DOHH2 (cell line): ENCODE results near the gene PIP4K2A.

Source experiments
- H3F3A ChIP-seq: fragments of 200-600 bp; sonication (generic), shearing (Covaris generic); 2 replicates; pipeline ENCODE4 v1.6.0; 2016; ENCODE audit warnings: antibody characterized with exemption, mild to moderate bottlenecking; ENCODE audit not compliant: control insufficient read depth, insufficient read depth
- H3K27ac ChIP-seq: fragments of 200-600 bp; sonication (generic); 2 replicates; pipeline ENCODE4 v1.5.1; 2014; ENCODE audit warnings: low read depth, mild to moderate bottlenecking, low read length, moderate library complexity
- H3K27me3 ChIP-seq: fragments of 200-600 bp; sonication (generic); 2 replicates; pipeline ENCODE4 v1.6.1; 2014; ENCODE audit warnings: mild to moderate bottlenecking, low read length, mixed read lengths; ENCODE audit not compliant: control insufficient read depth
- H3K36me3 ChIP-seq: fragments of 200-600 bp; sonication (generic); 2 replicates; pipeline ENCODE4 v1.6.1; 2014; ENCODE audit warnings: mild to moderate bottlenecking, low read length, moderate library complexity, mixed read lengths; ENCODE audit not compliant: control insufficient read depth
- H3K4me1 ChIP-seq: fragments of 200-600 bp; sonication (generic); 2 replicates; pipeline ENCODE4 v1.6.1; 2014; ENCODE audit warnings: mild to moderate bottlenecking, low read length, mixed read lengths; ENCODE audit not compliant: control insufficient read depth
- H3K4me2 ChIP-seq: fragments of 200-600 bp; sonication (generic); 2 replicates; pipeline ENCODE4 v1.6.0; 2014; ENCODE audit warnings: mild to moderate bottlenecking, low read length, moderate library complexity
- H3K4me3 ChIP-seq: fragments of 200-600 bp; sonication (generic); 2 replicates; pipeline ENCODE4 v1.5.1; 2014; ENCODE audit warnings: mild to moderate bottlenecking, low read length, mixed read lengths
- H3K79me2 ChIP-seq: fragments of 200-600 bp; sonication (generic); 2 replicates; pipeline ENCODE4 v1.6.1; 2014; ENCODE audit warnings: mild to moderate bottlenecking, low read length, mixed read lengths; ENCODE audit not compliant: control insufficient read depth
- H3K9me2 ChIP-seq: fragments of 200-600 bp; sonication (generic); replicated peaks from 2 replicates; pipeline ENCODE4 v1.6.1; 2014; ENCODE audit warnings: mild to moderate bottlenecking, low read length, mixed read lengths; ENCODE audit not compliant: control insufficient read depth
- H3K9me3 ChIP-seq: fragments of 200-600 bp; sonication (generic); 2 replicates; pipeline ENCODE4 v1.6.1; 2014; ENCODE audit warnings: antibody characterized with exemption, low read length, mixed read lengths; ENCODE audit not compliant: control insufficient read depth, insufficient read depth
- H4K20me1 ChIP-seq: fragments of 200-600 bp; sonication (generic); 2 replicates; pipeline ENCODE4 v1.6.0; 2014; ENCODE audit warnings: low read depth, mild to moderate bottlenecking, antibody characterized with exemption, low read length, moderate library complexity; ENCODE audit not compliant: control insufficient read depth, insufficient read depth
- EZH2phosphoT487 ChIP-seq: fragments of 200-600 bp; sonication (generic); IDR thresholded peaks from 2 replicates; pipeline ENCODE4 v1.6.1; 2017; ENCODE audit warnings: borderline replicate concordance, mild to moderate bottlenecking, antibody characterized with exemption, low read length, moderate library complexity, mixed read lengths
- TF ChIP-seq, protein P1 (sequence below): fragments of 200-600 bp; sonication (generic); IDR thresholded peaks from one replicate; pipeline ENCODE4 v1.5.1; 2014; ENCODE audit warnings: antibody characterized with exemption, mild to moderate bottlenecking, low read depth, low read length; ENCODE audit not compliant: poor library complexity, severe bottlenecking

PIP4K2A gene

DNA sequence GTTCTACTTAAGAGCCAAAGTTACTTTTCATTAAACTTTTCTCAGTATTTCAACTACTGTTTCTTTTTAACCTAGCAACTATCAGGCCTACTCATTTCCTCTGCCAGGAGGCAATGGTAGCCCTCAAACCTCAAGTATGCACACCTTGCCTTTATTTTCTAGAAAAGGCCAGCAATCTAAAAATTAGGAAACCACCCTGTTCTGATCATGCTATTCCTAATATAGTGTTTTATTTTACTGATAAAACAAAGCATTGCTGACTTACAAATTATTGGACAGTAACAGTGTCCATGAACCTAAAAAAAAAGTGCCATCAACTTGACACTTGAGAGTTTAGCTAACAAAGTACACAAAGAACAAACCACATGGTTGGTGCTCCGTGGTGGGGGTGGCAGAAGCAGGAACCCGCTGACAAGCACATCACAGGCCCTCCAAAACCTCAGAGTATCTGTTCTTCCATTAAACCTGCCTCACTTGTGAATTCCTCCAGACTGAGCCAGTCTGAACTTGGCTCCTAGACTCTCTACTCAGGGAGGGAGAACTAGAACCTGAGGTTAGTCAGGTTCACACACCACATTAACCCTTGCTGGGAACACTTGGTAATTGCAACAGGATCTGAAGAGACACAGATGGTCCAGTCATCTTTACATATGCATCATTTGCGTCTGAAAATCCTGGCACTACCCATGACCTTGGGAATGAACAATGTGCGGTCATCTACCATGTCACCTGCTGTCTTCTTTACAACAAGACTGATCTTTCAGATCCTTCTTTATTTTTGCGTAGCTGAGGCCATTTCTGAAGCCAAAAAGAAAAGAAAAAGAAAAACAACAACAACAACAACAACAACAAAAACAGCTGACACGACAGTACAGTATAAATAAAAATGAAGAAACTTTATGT, 31.9 kb downstream of the PIP4K2A start:
- peaks cover 92% of the 10 kb centered on the region for H3K79me2 ChIP-seq
- no peaks in the 10 kb centered on the region for H3F3A ChIP-seq
- peaks cover 3% of the 10 kb centered on the region; the same call in 1 of the 2 replicates for H4K20me1 ChIP-seq
- H3K27me3 ChIP-seq = no peaks in the 10 kb centered on the region
- no peak overlapping the region for H3K27ac ChIP-seq
- peaks cover 10% of the 10 kb centered on the region for H3K36me3 ChIP-seq
- no peak overlapping the region for H3K4me3 ChIP-seq
- no peaks in the 10 kb centered on the region for H3K9me2 ChIP-seq
- H3K9me3 ChIP-seq = no peaks in the 10 kb centered on the region
- 0 out of 2 replicates have a peak overlapping the region, but pooled peaks have one; percentile 3 for H3K4me2 ChIP-seq
- TF ChIP-seq EZH2phosphoT487 = no peak
- TF ChIP-seq, protein P1, sequence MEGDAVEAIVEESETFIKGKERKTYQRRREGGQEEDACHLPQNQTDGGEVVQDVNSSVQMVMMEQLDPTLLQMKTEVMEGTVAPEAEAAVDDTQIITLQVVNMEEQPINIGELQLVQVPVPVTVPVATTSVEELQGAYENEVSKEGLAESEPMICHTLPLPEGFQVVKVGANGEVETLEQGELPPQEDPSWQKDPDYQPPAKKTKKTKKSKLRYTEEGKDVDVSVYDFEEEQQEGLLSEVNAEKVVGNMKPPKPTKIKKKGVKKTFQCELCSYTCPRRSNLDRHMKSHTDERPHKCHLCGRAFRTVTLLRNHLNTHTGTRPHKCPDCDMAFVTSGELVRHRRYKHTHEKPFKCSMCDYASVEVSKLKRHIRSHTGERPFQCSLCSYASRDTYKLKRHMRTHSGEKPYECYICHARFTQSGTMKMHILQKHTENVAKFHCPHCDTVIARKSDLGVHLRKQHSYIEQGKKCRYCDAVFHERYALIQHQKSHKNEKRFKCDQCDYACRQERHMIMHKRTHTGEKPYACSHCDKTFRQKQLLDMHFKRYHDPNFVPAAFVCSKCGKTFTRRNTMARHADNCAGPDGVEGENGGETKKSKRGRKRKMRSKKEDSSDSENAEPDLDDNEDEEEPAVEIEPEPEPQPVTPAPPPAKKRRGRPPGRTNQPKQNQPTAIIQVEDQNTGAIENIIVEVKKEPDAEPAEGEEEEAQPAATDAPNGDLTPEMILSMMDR = no peak
- peaks cover 37% of the 10 kb centered on the region for H3K4me1 ChIP-seq

DNA sequence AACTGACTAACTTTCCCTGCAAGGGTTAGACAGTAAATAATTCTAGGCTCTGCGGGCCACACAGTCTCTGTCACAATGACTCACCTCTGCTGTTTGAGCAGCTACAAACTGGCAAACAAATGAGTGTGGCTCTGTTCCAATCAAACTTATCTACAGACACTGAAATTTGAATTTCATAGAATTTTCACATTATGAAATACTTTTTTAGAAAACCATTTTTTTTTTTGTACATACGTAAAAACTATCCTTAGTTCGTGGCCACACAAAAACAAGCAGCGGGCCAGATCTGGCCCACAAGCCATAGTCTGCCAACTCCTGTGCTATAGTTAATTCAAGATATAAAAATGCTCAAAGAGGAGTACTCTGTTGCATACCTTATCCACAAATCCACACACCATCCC, 32.6 kb downstream of the PIP4K2A start:
- H3K27ac ChIP-seq = no peak overlapping the region
- peaks cover 6% of the 10 kb centered on the region; the same call in 1 of the 2 replicates for H4K20me1 ChIP-seq
- H3K9me2 ChIP-seq = no peaks in the 10 kb centered on the region
- TF ChIP-seq, protein P1 = no peak
- TF ChIP-seq EZH2phosphoT487 = no peak
- no peak overlapping the region for H3K4me3 ChIP-seq
- no peak overlapping the region for H3K4me2 ChIP-seq
- no peaks in the 10 kb centered on the region for H3K9me3 ChIP-seq
- H3K27me3 ChIP-seq = no peaks in the 10 kb centered on the region
- peaks cover 37% of the 10 kb centered on the region for H3K4me1 ChIP-seq
- peaks cover 10% of the 10 kb centered on the region for H3K36me3 ChIP-seq
- H3F3A ChIP-seq = no peaks in the 10 kb centered on the region
- peaks cover 92% of the 10 kb centered on the region for H3K79me2 ChIP-seq

DNA sequence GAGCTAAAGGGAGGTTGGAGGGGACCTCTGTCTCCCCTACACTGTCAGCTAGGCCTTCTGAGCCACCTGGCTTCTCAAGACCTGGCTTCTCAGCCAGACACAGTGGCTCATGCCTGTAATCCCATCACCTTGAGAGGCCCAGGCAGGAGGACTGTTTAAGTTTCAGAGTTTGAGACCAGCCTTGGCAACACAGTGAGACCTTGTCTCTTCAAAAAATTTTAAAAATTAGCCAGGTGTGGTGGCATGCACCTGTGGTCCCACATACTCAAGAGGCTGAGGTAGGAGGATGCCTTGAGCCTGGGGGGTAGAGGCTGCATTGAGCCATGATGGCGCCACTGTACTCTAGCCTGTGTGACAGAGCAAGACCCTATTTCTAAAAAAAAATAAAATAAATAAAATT, 33.1 kb downstream of the PIP4K2A start:
- no peaks in the 10 kb centered on the region for H3K9me3 ChIP-seq
- no peak overlapping the region for H3K27ac ChIP-seq
- H4K20me1 ChIP-seq = peaks cover 6% of the 10 kb centered on the region; the same call in 1 of the 2 replicates
- no peak overlapping the region for H3K4me3 ChIP-seq
- H3K27me3 ChIP-seq = no peaks in the 10 kb centered on the region
- H3F3A ChIP-seq = no peaks in the 10 kb centered on the region
- peaks cover 37% of the 10 kb centered on the region for H3K4me1 ChIP-seq
- no peak for TF ChIP-seq EZH2phosphoT487
- TF ChIP-seq, protein P1 = no peak
- H3K36me3 ChIP-seq = peaks cover 10% of the 10 kb centered on the region
- no peak overlapping the region for H3K4me2 ChIP-seq
- peaks cover 92% of the 10 kb centered on the region for H3K79me2 ChIP-seq
- H3K9me2 ChIP-seq = no peaks in the 10 kb centered on the region
